Smooth muscle cell (in vitro differentiated cells): ENCODE measurements around the gene LCN10. TPM values are rescaled to one million over a fixed set of nuclear protein-coding genes. Genes with fewer than 3 reads are reported as not detected.

Source experiments
- DNase-seq: peaks from one replicate; lab custom pipeline; 2025; ENCODE audit not compliant: unreplicated experiment; lab: John Stamatoyannopoulos, UW
- H2AFZ ChIP-seq: fragments of 200-600 bp; sonication (generic); 2 replicates; pipeline ENCODE4 v1.6.0; 2016; ENCODE audit warnings: antibody characterized with exemption, low read depth, mild to moderate bottlenecking
- H3F3A ChIP-seq: fragments of 200-600 bp; sonication (generic); 2 replicates; pipeline ENCODE4 v1.6.0; 2017; ENCODE audit warnings: antibody characterized with exemption, low read depth
- H3K27ac ChIP-seq: fragments of 200-600 bp; sonication (generic); 2 replicates; pipeline ENCODE4 v1.5.1; 2016; ENCODE audit warnings: low read depth, mild to moderate bottlenecking
- H3K27me3 ChIP-seq: fragments of 200-600 bp; sonication (generic); 2 replicates; pipeline ENCODE4 v1.6.1; 2016; ENCODE audit warnings: low read depth, mild to moderate bottlenecking
- H3K36me3 ChIP-seq: fragments of 200-600 bp; sonication (generic); 2 replicates; pipeline ENCODE4 v1.5.1; 2016; ENCODE audit warnings: low read depth
- H3K4me1 ChIP-seq: fragments of 200-600 bp; sonication (generic); 2 replicates; pipeline ENCODE4 v1.5.1; 2016; ENCODE audit warnings: low read depth
- H3K4me2 ChIP-seq: fragments of 200-600 bp; sonication (generic); 2 replicates; pipeline ENCODE4 v1.6.0; 2016; ENCODE audit warnings: mild to moderate bottlenecking
- H3K4me3 ChIP-seq: fragments of 200-600 bp; sonication (generic); 2 replicates; pipeline ENCODE4 v1.5.1; 2016; ENCODE audit warnings: mild to moderate bottlenecking
- H3K79me2 ChIP-seq: fragments of 200-600 bp; sonication (generic); 2 replicates; pipeline ENCODE4 v1.6.0; 2016; ENCODE audit warnings: low read depth, mild to moderate bottlenecking
- H3K9ac ChIP-seq: fragments of 200-600 bp; sonication (generic); 2 replicates; pipeline ENCODE4 v1.6.0; 2016; ENCODE audit warnings: low read depth
- H3K9me3 ChIP-seq: fragments of 200-600 bp; sonication (generic); replicated peaks from 2 replicates; pipeline ENCODE4 v1.5.1; 2016; ENCODE audit warnings: low read depth
- H4K20me1 ChIP-seq: fragments of 200-600 bp; sonication (generic); 2 replicates; pipeline ENCODE4 v1.6.0; 2016; ENCODE audit warnings: low read depth
- WGBS: methylation state at CpG from one replicate; pipeline ENCODE4 v1.1.7; 2016; ENCODE audit warnings: low lambda C conversion rate; 5-methylcytosine and 5-hydroxymethylcytosine counted together
- polyA plus RNA-seq: library from polyadenylated mRNA; unstranded; fragments of >200 nt; fragmentation: Nextera tagmentation; extraction: Ambion mirVana; gene quantifications from 2 replicates; pipeline ENCODE4 v1.2.1, GENCODE V29; 2016
- total RNA-seq: library from RNA; depleted of rRNA; stranded (reverse); fragments of >200 nt; gene quantifications from 2 replicates; pipeline ENCODE4 v1.2.3, GENCODE V29; 2014
- TF ChIP-seq, protein P1 (sequence below): fragments of 200-600 bp; sonication (generic); IDR thresholded peaks from 2 replicates; pipeline ENCODE4 v1.5.1; 2017; ENCODE audit warnings: borderline replicate concordance, mild to moderate bottlenecking, antibody characterized with exemption; ENCODE audit not compliant: insufficient read depth, poor library complexity, severe bottlenecking

LCN10 gene
- total and polyA plus RNA-seq, 2 experiments from 2014 or later: not detected

DNA sequence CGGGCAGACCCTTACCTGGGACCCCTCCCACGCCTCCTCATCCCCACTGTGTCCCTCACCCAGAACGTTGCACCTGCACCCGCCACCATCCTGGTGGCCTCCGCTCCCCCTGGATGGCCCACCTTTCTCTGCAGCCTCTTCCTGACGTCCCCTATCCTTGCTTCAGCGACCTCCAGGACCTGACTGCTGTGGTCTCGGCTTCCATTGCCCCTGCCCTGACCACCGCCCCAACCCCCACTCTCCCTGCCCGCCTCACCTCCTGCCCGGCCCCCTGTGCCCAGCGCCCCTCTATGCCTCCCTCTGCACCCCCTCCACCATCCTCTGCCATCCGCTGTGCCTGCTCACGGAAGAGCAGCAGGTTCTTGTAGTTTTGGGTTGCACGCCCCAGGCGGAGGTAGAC lies 2.2 kb downstream of the LCN10 start:
- Histone ChIP-seq H3K4me3 (no peak overlapping the region), H3K27me3 (no peaks in the 10 kb centered on the region), H3K4me2 (no peak overlapping the region), H3F3A (no peaks in the 10 kb centered on the region), H3K27ac (no peak overlapping the region), H3K9ac (no peak overlapping the region), H3K79me2 (no peaks in the 10 kb centered on the region), H3K9me3 (no peaks in the 10 kb centered on the region), H3K36me3 (no peaks in the 10 kb centered on the region), H4K20me1 (no peaks in the 10 kb centered on the region), H2AFZ (no peak overlapping the region), H3K4me1 (no peaks in the 10 kb centered on the region)
- TF ChIP-seq, protein P1, sequence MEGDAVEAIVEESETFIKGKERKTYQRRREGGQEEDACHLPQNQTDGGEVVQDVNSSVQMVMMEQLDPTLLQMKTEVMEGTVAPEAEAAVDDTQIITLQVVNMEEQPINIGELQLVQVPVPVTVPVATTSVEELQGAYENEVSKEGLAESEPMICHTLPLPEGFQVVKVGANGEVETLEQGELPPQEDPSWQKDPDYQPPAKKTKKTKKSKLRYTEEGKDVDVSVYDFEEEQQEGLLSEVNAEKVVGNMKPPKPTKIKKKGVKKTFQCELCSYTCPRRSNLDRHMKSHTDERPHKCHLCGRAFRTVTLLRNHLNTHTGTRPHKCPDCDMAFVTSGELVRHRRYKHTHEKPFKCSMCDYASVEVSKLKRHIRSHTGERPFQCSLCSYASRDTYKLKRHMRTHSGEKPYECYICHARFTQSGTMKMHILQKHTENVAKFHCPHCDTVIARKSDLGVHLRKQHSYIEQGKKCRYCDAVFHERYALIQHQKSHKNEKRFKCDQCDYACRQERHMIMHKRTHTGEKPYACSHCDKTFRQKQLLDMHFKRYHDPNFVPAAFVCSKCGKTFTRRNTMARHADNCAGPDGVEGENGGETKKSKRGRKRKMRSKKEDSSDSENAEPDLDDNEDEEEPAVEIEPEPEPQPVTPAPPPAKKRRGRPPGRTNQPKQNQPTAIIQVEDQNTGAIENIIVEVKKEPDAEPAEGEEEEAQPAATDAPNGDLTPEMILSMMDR: no peak
- WGBS: 87% methylated on average over 14 of the region's 16 CpGs
- DNase-seq: no peak

DNA sequence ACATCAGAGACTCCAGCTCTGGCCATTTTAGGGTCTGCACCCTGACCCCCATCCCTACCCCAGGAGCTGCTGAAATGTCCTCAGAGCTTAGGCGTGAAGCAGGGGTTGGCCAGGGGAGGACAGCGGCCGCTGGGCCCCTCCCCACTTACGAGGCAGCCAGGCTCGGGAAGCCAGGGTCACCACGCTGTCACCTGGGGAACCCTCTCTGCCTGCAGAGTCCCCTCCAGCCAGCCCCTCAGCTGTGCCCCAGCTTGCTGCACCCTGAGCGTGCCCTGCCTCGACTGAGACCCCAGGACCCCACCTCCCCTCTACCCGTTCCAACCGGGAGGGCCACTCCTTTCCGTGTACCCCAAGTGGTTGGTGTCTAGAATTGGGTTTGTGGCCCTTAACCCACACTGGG lies 2.7 kb downstream of the LCN10 start:
- H3K36me3 ChIP-seq: no peaks in the 10 kb centered on the region
- TF ChIP-seq, protein P1: no peak
- H2AFZ ChIP-seq: no peak overlapping the region
- H3F3A ChIP-seq: no peaks in the 10 kb centered on the region
- H4K20me1 ChIP-seq: no peaks in the 10 kb centered on the region
- H3K4me1 ChIP-seq: no peaks in the 10 kb centered on the region
- H3K4me3 ChIP-seq: no peak overlapping the region
- no peak for DNase-seq
- no peak overlapping the region for H3K4me2 ChIP-seq
- H3K9me3 ChIP-seq: no peaks in the 10 kb centered on the region
- H3K27ac ChIP-seq: no peak overlapping the region
- WGBS: 88% methylated on average over 11 of the region's 11 CpGs
- H3K9ac ChIP-seq: no peak overlapping the region
- H3K27me3 ChIP-seq: no peaks in the 10 kb centered on the region
- no peaks in the 10 kb centered on the region for H3K79me2 ChIP-seq

DNA sequence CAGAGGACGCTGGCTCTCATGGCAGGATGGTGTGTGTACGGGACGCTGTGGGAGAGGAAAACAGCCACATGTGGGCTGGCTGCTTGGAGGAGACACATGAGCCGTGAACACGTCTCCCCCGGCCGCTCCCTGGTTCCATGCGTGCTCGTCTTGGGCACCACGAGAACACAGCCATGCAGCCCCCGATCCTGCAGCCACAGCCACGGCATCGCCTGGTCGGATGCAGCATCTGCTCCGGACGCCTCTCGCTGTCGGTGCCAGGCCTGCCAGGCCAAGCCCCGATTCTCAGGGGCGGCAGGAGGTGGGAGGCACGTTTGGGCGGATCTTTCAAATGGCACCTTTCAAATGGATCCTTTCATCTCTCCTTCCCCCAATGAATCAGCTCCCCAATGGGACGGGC lies 3.2 kb downstream of the LCN10 start:
- no peaks in the 10 kb centered on the region for H3F3A ChIP-seq
- TF ChIP-seq, protein P1: no peak
- no peaks in the 10 kb centered on the region for H3K36me3 ChIP-seq
- no peaks in the 10 kb centered on the region for H3K79me2 ChIP-seq
- H3K4me1 ChIP-seq: no peaks in the 10 kb centered on the region
- H3K9ac ChIP-seq: no peak overlapping the region
- H3K4me3 ChIP-seq: no peak overlapping the region
- no peaks in the 10 kb centered on the region for H3K9me3 ChIP-seq
- DNase-seq: no peak
- no peak overlapping the region for H2AFZ ChIP-seq
- no peaks in the 10 kb centered on the region for H4K20me1 ChIP-seq
- WGBS: 94% methylated on average over 23 of the region's 23 CpGs
- H3K27me3 ChIP-seq: no peaks in the 10 kb centered on the region
- no peak overlapping the region for H3K27ac ChIP-seq
- H3K4me2 ChIP-seq: no peak overlapping the region

DNA sequence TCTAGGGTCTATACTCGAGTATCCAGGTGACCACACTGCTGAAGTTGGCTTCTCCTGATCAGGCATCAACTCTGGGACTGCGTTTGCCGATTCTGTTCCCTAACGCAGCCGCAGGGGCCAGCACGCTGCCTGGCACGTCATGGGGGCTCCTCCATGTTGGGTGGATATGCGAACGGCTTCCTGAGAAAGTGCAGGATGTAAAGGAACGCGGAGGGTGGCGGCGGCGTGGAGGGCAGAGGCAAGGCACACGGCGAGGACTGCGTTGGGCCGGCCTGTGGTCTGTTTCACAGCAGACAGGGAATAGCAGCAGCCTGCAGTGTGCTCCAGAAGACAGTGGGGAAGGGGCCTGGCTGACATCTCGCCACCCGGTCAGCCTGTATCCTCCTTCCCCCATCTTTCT lies 3.8 kb downstream of the LCN10 start:
- Histone ChIP-seq H3K4me1 (no peaks in the 10 kb centered on the region), H3K9me3 (no peaks in the 10 kb centered on the region), H4K20me1 (no peaks in the 10 kb centered on the region), H3F3A (no peaks in the 10 kb centered on the region), H3K36me3 (no peaks in the 10 kb centered on the region), H3K79me2 (no peaks in the 10 kb centered on the region), H3K27me3 (no peaks in the 10 kb centered on the region), H3K27ac (no peak overlapping the region), H3K4me3 (no peak overlapping the region), H2AFZ (no peak overlapping the region), H3K4me2 (no peak overlapping the region), H3K9ac (no peak overlapping the region)
- TF ChIP-seq, protein P1: no peak
- no peak for DNase-seq
- WGBS: 94% methylated on average over 20 of the region's 20 CpGs
